NCI-H226 (cell line): Measurements from ENCODE around the gene MED15.
"Not testable (repeated sequence)": the region's sequence is repeated elsewhere in the genome, so short reads cannot be mapped to it uniquely, and the experiment has no call there.

Source experiments
- DNase-seq: peaks from one replicate; pipeline ENCODE4 v3.0.0-alpha.2; 2015

Gene MED15

GRCh38 chr22:20507253-20508066, at the start of gene MED15:
Gene MED15 (plus strand): TSS chr22:20507610. CDS start chr22:20507679, 69 bp downstream.
- DNase-seq: peak; percentile 67

- DNase-seq: no peak
Measured at GRCh38 chr22:20458530-20459151, 48.8 kb upstream of the MED15 start.

GRCh38 chr22:20459152-20459542, 48.3 kb upstream of the MED15 start:
- DNase-seq: no peak

GRCh38 chr22:20459862-20460261, 47.5 kb upstream of the MED15 start:
- DNase-seq: no peak

- DNase-seq: no peak
Measured at GRCh38 chr22:20463324-20464095, 43.9 kb upstream of the MED15 start.

- no peak for DNase-seq
Measured at GRCh38 chr22:20464096-20464614, 43.3 kb upstream of the MED15 start.

- no peak for DNase-seq
Measured at GRCh38 chr22:20464912-20465758, 42.3 kb upstream of the MED15 start.

GRCh38 chr22:20465759-20466077, 41.7 kb upstream of the MED15 start:
- DNase-seq: no peak

GRCh38 chr22:20466659-20467379, 40.6 kb upstream of the MED15 start:
- no peak for DNase-seq

GRCh38 chr22:20469110-20469868, 38.1 kb upstream of the MED15 start:
- DNase-seq: no peak

- DNase-seq: not testable (repeated sequence)
Measured at GRCh38 chr22:20470525-20470924, 36.9 kb upstream of the MED15 start.

GRCh38 chr22:20471126-20471833, 36.1 kb upstream of the MED15 start:
- no peak for DNase-seq

GRCh38 chr22:20472629-20473442, 34.6 kb upstream of the MED15 start:
- DNase-seq: no peak

- DNase-seq: no peak
Measured at GRCh38 chr22:20475115-20475436, 32.3 kb upstream of the MED15 start.

- DNase-seq: not testable (repeated sequence)
Measured at GRCh38 chr22:20475569-20475968, 31.8 kb upstream of the MED15 start.

GRCh38 chr22:20478059-20478458, 29.4 kb upstream of the MED15 start:
- not testable (repeated sequence) for DNase-seq

- no peak for DNase-seq
Measured at GRCh38 chr22:20479612-20480196, 27.7 kb upstream of the MED15 start.

GRCh38 chr22:20483143-20483506, 24.3 kb upstream of the MED15 start:
- DNase-seq: not testable (repeated sequence)

GRCh38 chr22:20483771-20484170, 23.6 kb upstream of the MED15 start:
- DNase-seq: no peak
